Activated naive CD8-positive, alpha-beta T cell treated with anti-CD3 and anti-CD28 coated beads, Interleukin-2, amount 50 U/mL, for 24 hours (primary cell): ENCODE measurements around the gene LRRC43.
"Not testable (repeated sequence)": the region's sequence is repeated elsewhere in the genome, so short reads cannot be mapped to it uniquely, and the experiment has no call there.

Experiments
- ATAC-seq: fragments of 150-1000 bp; cut with Tn5 transposase; one replicate; pipeline ENCODE4 v1.10.0; 2021
- DNase-seq: peaks from one replicate; pipeline ENCODE4 v3.0.0; 2021
- H3K27ac Mint-ChIP-seq: one replicate; pipeline ENCODE4 v1.8.0; 2021; ENCODE audit warnings: mild to moderate bottlenecking, mixed read lengths
- H3K27me3 Mint-ChIP-seq: one replicate; pipeline ENCODE4 v1.8.0; 2021; ENCODE audit warnings: mixed read lengths
- H3K36me3 Mint-ChIP-seq: one replicate; pipeline ENCODE4 v1.8.0; 2021; ENCODE audit warnings: low read depth, mixed read lengths
- H3K4me1 Mint-ChIP-seq: one replicate; pipeline ENCODE4 v1.8.0; 2021; ENCODE audit warnings: mixed read lengths
- H3K4me3 Mint-ChIP-seq: one replicate; pipeline ENCODE4 v1.8.0; 2021; ENCODE audit warnings: mild to moderate bottlenecking, moderate library complexity, mixed read lengths
- H3K9me3 Mint-ChIP-seq: one replicate; pipeline ENCODE4 v1.8.0; 2021; ENCODE audit warnings: mixed read lengths

The LRRC43 gene

GRCh38 chr12:122171399-122171798, 11.5 kb upstream of the LRRC43 start:
- Mint-ChIP-seq H3K9me3 (no peaks in the 10 kb centered on the region), H3K4me3 (no peak overlapping the region), H3K4me1 (peaks cover 18% of the 10 kb centered on the region), H3K27me3 (peaks cover 2% of the 10 kb centered on the region), H3K36me3 (no peaks in the 10 kb centered on the region), H3K27ac (no peak overlapping the region)
- no peak for DNase-seq
- ATAC-seq = no peak

GRCh38 chr12:122172262-122172939, 10.5 kb upstream of the LRRC43 start:
- Mint-ChIP-seq H3K27ac (no peak overlapping the region), H3K36me3 (no peaks in the 10 kb centered on the region), H3K4me3 (no peak overlapping the region), H3K4me1 (peaks cover 9% of the 10 kb centered on the region), H3K27me3 (peaks cover 2% of the 10 kb centered on the region), H3K9me3 (no peaks in the 10 kb centered on the region)
- DNase-seq (no peak), ATAC-seq (no peak)

DNA sequence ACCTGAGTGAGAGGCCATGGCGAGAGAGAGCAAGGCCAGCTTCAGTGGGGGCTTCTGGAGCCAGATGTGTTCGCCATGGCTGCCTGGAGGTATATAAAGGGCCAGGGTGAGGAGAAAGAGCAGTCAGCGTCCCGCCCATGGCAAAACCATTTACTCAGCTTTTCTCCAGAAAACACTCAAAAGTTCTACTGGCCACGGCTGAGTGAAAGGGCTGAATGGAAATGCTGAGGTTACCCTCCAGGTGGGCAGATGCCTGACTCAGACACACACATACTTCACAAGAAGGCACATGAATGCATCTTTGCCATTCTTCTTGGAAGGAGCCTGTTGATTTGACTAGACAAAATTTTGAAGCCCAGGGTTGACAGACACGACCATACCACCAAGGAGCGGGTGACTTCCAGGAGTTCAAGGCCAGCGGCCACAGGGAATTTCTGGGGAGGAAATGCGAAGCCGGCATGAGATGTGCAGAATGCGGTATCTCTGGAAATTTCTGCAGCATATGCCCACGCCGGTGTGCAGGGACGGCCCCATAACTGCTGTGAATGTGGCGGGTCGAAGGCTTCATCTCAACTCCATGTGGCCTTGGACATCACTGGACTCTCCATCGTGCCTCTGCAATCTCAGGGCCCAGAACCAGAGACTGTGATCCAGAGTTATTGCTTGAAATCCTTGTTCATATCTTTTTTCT, 8.6 kb upstream of the LRRC43 start, which contains the start of gene IL31:
Gene IL31, minus strand, starts transcription at position 67 of the 691 bp plus-strand sequence. Its CDS starts 49 bp downstream, at position 18.
- Mint-ChIP-seq H3K27ac (no peak within 1 kb of the TSS), H3K9me3 (no peaks in the 10 kb centered on the region), H3K4me1 (peaks cover 9% of the 10 kb centered on the region), H3K27me3 (peaks cover 2% of the 10 kb centered on the region), H3K4me3 (peak within 1 kb of the TSS; percentile 27), H3K36me3 (no peaks in the 10 kb centered on the region)
- no peak for DNase-seq
- peak; percentile 85 for ATAC-seq

GRCh38 chr12:122176473-122176872, 6.5 kb upstream of the LRRC43 start:
- not testable (repeated sequence) for H3K9me3 Mint-ChIP-seq, H3K4me3 Mint-ChIP-seq, H3K36me3 Mint-ChIP-seq, ATAC-seq, DNase-seq, H3K27ac Mint-ChIP-seq, H3K27me3 Mint-ChIP-seq
- peaks cover 15% of the 10 kb centered on the region for H3K4me1 Mint-ChIP-seq

- Mint-ChIP-seq H3K4me1 (peaks cover 12% of the 10 kb centered on the region), H3K27me3 (peaks cover 13% of the 10 kb centered on the region), H3K36me3 (no peaks in the 10 kb centered on the region), H3K9me3 (no peaks in the 10 kb centered on the region), H3K27ac (no peak overlapping the region), H3K4me3 (peak overlapping the region; percentile 26)
- no peak for DNase-seq
- ATAC-seq = no peak
Observed at GRCh38 chr12:122183588-122183940, 641 bp downstream of the LRRC43 start.

DNA sequence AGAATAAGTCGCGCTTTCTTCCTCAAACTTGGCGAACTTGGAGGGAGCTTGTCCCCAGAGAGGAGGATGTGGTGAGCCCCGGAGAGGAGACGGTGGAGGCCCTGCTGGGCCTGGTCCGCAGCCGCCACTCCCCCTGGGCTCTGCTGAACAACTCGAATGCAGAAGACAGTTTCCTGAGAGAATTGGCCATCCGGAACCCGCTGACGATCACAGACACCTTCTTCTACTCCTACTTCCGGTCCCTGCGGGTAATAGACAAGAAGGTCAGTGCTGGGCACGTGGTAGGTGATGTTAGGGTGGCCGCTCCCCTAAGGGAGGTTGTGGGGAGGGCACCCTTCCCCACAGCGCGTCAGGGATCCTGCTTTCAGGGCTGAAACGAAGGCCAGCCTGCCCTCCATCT, 1.6 kb downstream of the LRRC43 start:
- DNase-seq (no peak), ATAC-seq (peak; percentile 18)
- Mint-ChIP-seq H3K27me3 (peaks cover 13% of the 10 kb centered on the region), H3K4me1 (peaks cover 12% of the 10 kb centered on the region), H3K36me3 (no peaks in the 10 kb centered on the region), H3K27ac (peak overlapping the region; percentile 29), H3K9me3 (no peaks in the 10 kb centered on the region), H3K4me3 (peak overlapping the region; percentile 5)

GRCh38 chr12:122185079-122185478, 2.2 kb downstream of the LRRC43 start:
- no peaks in the 10 kb centered on the region for H3K36me3 Mint-ChIP-seq
- H3K4me3 Mint-ChIP-seq = no peak overlapping the region
- peaks cover 10% of the 10 kb centered on the region for H3K4me1 Mint-ChIP-seq
- peaks cover 13% of the 10 kb centered on the region for H3K27me3 Mint-ChIP-seq
- H3K27ac Mint-ChIP-seq = no peak overlapping the region
- no peak for ATAC-seq
- DNase-seq = no peak
- no peaks in the 10 kb centered on the region for H3K9me3 Mint-ChIP-seq

DNA sequence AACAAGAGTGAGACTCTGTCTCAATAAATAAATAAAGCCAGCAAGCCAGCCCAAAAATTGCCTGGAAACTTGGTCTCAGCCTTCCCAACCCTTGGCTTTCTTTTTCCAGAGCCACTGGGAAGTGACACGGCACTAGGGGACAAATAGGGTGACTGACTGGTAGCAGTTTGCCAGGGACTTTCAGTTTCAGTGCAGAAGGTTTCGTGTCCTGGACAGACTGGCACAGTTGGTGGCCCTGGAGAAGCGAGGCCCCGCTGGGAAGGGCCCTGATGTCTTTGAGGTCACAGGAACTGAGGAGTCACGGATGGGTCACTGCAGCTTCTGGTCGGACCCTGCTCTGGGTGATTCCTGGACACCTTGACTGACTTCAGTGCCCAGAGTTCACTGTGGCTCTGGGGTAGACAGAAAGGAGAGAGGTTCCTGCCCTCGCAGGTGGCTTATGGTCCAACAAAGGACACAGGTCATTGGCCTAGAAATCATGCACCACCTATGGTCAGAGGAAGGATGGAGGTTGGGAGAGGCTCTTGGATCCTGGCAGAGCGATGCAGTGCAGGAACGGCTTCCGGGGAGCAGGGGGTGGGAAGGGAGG, 2.7 kb downstream of the LRRC43 start:
- H3K4me3 Mint-ChIP-seq = no peak overlapping the region
- H3K4me1 Mint-ChIP-seq = peaks cover 7% of the 10 kb centered on the region
- no peak for DNase-seq
- no peak for ATAC-seq
- no peaks in the 10 kb centered on the region for H3K9me3 Mint-ChIP-seq
- H3K36me3 Mint-ChIP-seq = no peaks in the 10 kb centered on the region
- H3K27me3 Mint-ChIP-seq = peaks cover 11% of the 10 kb centered on the region
- no peak overlapping the region for H3K27ac Mint-ChIP-seq

- H3K27me3 Mint-ChIP-seq = peaks cover 13% of the 10 kb centered on the region
- peaks cover 6% of the 10 kb centered on the region for H3K4me1 Mint-ChIP-seq
- DNase-seq (no peak), ATAC-seq (no peak)
- H3K36me3 Mint-ChIP-seq = no peaks in the 10 kb centered on the region
- H3K4me3 Mint-ChIP-seq = no peak overlapping the region
- H3K27ac Mint-ChIP-seq = no peak overlapping the region
- no peaks in the 10 kb centered on the region for H3K9me3 Mint-ChIP-seq
Observed at GRCh38 chr12:122187466-122187865, 4.5 kb downstream of the LRRC43 start.

DNA sequence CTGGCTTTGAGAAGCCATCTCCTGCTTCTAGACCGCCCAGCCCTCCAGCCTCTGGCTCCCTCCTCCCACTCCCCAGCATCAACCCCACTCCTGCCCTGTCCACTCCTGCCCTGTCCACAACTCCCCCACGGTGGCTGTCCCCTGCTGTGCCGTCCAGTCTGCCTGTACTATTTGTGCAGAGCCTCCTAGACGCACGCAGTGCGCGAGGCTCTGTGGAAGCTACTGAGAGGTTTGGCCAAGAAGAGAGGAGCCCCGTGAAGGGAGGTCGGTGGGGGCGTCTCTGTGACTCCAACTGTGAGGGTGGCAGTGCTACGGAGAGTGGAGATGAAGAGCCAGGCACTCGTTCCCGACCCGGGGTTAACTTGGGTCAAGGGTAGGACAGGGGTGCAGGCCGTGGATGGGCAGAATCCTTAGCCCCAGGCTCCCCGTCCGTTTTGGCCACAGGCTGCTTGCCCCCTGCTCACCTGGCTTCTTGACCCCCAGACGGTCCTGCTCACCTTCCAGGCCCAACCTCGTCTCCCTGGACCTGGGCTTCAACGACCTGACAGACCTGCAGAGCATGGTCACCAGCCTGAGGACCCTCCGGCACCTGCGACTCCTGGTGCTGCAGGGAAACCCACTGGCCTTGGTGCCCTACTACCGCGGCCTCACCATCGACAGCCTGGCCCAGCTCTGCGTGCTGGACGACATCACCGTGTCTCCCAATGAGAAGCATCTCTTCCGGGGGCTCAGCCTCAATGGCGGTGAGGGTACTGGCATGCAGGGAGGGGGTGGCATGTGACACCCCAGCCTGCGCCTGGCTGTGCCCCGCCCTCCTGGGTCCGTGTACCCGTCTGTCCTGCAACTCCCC, 6.9 kb downstream of the LRRC43 start:
- Mint-ChIP-seq H3K27ac (no peak overlapping the region), H3K9me3 (no peaks in the 10 kb centered on the region), H3K4me3 (no peak overlapping the region), H3K36me3 (no peaks in the 10 kb centered on the region), H3K4me1 (no peaks in the 10 kb centered on the region), H3K27me3 (peaks cover 8% of the 10 kb centered on the region)
- ATAC-seq = no peak
- DNase-seq = no peak

GRCh38 chr12:122190842-122191668, 8.1 kb downstream of the LRRC43 start:
- ATAC-seq (peak; percentile 82), DNase-seq (peak; percentile 78)
- no peaks in the 10 kb centered on the region for H3K4me1 Mint-ChIP-seq
- peaks cover 8% of the 10 kb centered on the region for H3K27me3 Mint-ChIP-seq
- H3K9me3 Mint-ChIP-seq = peaks cover 6% of the 10 kb centered on the region
- no peak overlapping the region for H3K27ac Mint-ChIP-seq
- H3K4me3 Mint-ChIP-seq = no peak overlapping the region
- H3K36me3 Mint-ChIP-seq = no peaks in the 10 kb centered on the region

DNA sequence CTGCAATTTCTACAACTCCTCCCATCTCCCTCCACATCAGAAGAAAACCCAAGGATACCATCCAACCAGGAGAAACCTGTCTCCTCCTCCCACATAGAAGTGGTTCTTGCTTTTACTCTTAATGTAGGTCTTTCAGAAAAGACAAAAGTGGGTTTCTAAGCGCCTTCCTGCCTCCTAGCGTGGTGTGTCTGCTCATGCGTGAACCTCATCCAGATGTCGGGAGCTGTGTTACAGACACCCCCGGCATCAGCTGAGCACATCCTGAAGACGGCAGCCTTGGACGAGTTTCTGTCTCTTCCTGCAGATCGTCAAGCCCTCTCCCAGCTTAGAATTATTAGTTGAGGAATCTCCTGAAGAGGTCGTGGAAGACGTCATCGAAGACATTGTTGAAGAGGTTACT, 9.5 kb downstream of the LRRC43 start:
- peaks cover 6% of the 10 kb centered on the region for H3K9me3 Mint-ChIP-seq
- H3K36me3 Mint-ChIP-seq = no peaks in the 10 kb centered on the region
- DNase-seq (no peak), ATAC-seq (no peak)
- H3K27ac Mint-ChIP-seq = no peak overlapping the region
- no peak overlapping the region for H3K4me3 Mint-ChIP-seq
- peaks cover 12% of the 10 kb centered on the region for H3K27me3 Mint-ChIP-seq
- H3K4me1 Mint-ChIP-seq = peaks cover 5% of the 10 kb centered on the region

DNA sequence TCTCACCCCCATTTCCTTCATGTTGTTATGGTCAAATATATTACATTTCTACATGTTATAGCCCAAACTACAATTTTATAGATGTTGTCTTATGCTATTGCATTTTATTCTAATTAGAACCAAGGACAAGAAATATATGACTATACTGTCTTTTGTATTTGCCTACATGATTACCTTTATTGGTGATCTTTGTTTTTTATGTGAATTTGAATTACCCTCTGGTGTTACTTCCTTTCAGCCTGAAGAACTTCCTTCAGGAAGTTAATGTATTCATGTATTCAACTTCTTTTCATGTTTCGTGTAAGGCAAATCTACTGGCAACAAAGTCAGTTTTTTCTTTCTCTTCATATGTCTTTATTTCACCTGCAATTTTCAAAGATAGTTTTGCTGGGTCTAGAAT, 11.9 kb downstream of the LRRC43 start:
- no peaks in the 10 kb centered on the region for H3K36me3 Mint-ChIP-seq
- peaks cover 15% of the 10 kb centered on the region for H3K4me1 Mint-ChIP-seq
- H3K4me3 Mint-ChIP-seq = no peak overlapping the region
- H3K27ac Mint-ChIP-seq = no peak overlapping the region
- no peak for ATAC-seq
- peaks cover 23% of the 10 kb centered on the region for H3K27me3 Mint-ChIP-seq
- no peak for DNase-seq
- peaks cover 6% of the 10 kb centered on the region for H3K9me3 Mint-ChIP-seq

- H3K36me3 Mint-ChIP-seq = no peaks in the 10 kb centered on the region
Observed at GRCh38 chr12:122195405-122195804, 12.5 kb downstream of the LRRC43 start.

More at GRCh38 chr12:122195405-122195804, 12.5 kb downstream of the LRRC43 start:
- DNase-seq (no peak), ATAC-seq (no peak)
- H3K27ac Mint-ChIP-seq = no peak overlapping the region
- peaks cover 15% of the 10 kb centered on the region for H3K4me1 Mint-ChIP-seq
- no peak overlapping the region for H3K4me3 Mint-ChIP-seq
- H3K9me3 Mint-ChIP-seq = peaks cover 6% of the 10 kb centered on the region
- peaks cover 26% of the 10 kb centered on the region for H3K27me3 Mint-ChIP-seq
